RPMI7951 (cell line): ENCODE data around the gene HLA-C. TPM values are rescaled to one million over a fixed set of nuclear protein-coding genes. Genes with fewer than 3 reads are reported as not detected.
"Not testable (repeated sequence)": the region's sequence is repeated elsewhere in the genome, so short reads cannot be mapped to it uniquely, and the experiment has no call there.

ENCODE experiments used
- DNase-seq: peaks from one replicate; pipeline ENCODE4 v3.0.0-alpha.2; 2012; ENCODE audit warnings: low read depth
- total RNA-seq: library from RNA; depleted of rRNA; stranded (reverse); fragments of >200 nt; shearing (Covaris generic); gene quantifications from 2 replicates; pipeline ENCODE4 v1.2.3, GENCODE V29; 2014

Gene HLA-C
- total RNA-seq, 1 experiment from 2014 or later, result 1,008 TPM

- peak; percentile 74 for DNase-seq
These were observed 878 bp downstream of the HLA-C start for GRCh38 chr6:31270788-31271640.

- DNase-seq, result no peak
These were observed 3.1 kb downstream of the HLA-C start for GRCh38 chr6:31268836-31269235.

- no peak for DNase-seq
These were observed 3.5 kb downstream of the HLA-C start for GRCh38 chr6:31268369-31268765.

GRCh38 chr6:31267651-31268368 lies 4.1 kb downstream of the HLA-C start:
- peak; percentile 8 for DNase-seq

- no peak for DNase-seq
These were observed 5.1 kb downstream of the HLA-C start for GRCh38 chr6:31266567-31267360.

GRCh38 chr6:31265926-31266325 lies 6.0 kb downstream of the HLA-C start:
- no peak for DNase-seq

GRCh38 chr6:31263346-31263933 lies 8.5 kb downstream of the HLA-C start:
- DNase-seq, result not testable (repeated sequence)

GRCh38 chr6:31259995-31260394 lies 11.9 kb downstream of the HLA-C start:
- not testable (repeated sequence) for DNase-seq

GRCh38 chr6:31252625-31253024 lies 19.3 kb downstream of the HLA-C start:
- no peak for DNase-seq

- no peak for DNase-seq
These were observed 20.6 kb downstream of the HLA-C start for GRCh38 chr6:31251261-31251660.

- no peak for DNase-seq
These were observed 22.7 kb downstream of the HLA-C start for GRCh38 chr6:31249184-31249583.

- DNase-seq, result no peak
These were observed 24.1 kb downstream of the HLA-C start for GRCh38 chr6:31247813-31248212.

- DNase-seq, result peak; percentile 73
These were observed 25.8 kb downstream of the HLA-C start for GRCh38 chr6:31246051-31246521.

- DNase-seq, result no peak
These were observed 28.4 kb downstream of the HLA-C start for GRCh38 chr6:31243508-31243907.

- DNase-seq, result peak; percentile 62
These were observed 32.0 kb downstream of the HLA-C start for GRCh38 chr6:31239854-31240253.

GRCh38 chr6:31234101-31234500 lies 37.8 kb downstream of the HLA-C start:
- not testable (repeated sequence) for DNase-seq

- DNase-seq, result no peak
These were observed 43.4 kb downstream of the HLA-C start for GRCh38 chr6:31228476-31228875.

GRCh38 chr6:31227143-31227542 lies 44.7 kb downstream of the HLA-C start:
- peak; percentile 15 for DNase-seq

- DNase-seq, result no peak
These were observed 46.2 kb downstream of the HLA-C start for GRCh38 chr6:31225735-31226134.

GRCh38 chr6:31222496-31222895 lies 49.4 kb downstream of the HLA-C start:
- DNase-seq, result no peak
